Gastrocnemius medialis (tissue), 4 donors: ENCODE results near the gene CSNK2A1. TPM values are rescaled to one million over a fixed set of nuclear protein-coding genes. Genes with fewer than 3 reads are reported as not detected.
"Not testable (repeated sequence)": the region's sequence is repeated elsewhere in the genome, so short reads cannot be mapped to it uniquely, and the experiment has no call there.

ENCODE experiments used
- ATAC-seq, 2 donors: fragments of 150-250 bp; one replicate each; pipeline ENCODE4 v1.9.1; 2016
- DNase-seq, 2 donors: peaks; one replicate each; pipeline ENCODE4 v3.0.0-alpha.2; 2019
- H3K27ac ChIP-seq, 4 donors: fragments of 200-600 bp; sonication (generic); 1 replicate in 1 of 4; 2 replicates in 3 of 4; pipeline ENCODE4 v1.5.1; 2016 to 2018; ENCODE audit warnings: mild to moderate bottlenecking in 2 of 4, moderate library complexity in 1 of 4
- H3K27me3 ChIP-seq, 3 donors: fragments of 200-600 bp; sonication (generic) in 2 of 3; 1 replicate in 1 of 3; 2 replicates in 2 of 3; pipeline versions ENCODE4 v1.5.1 to v1.6.0; 2016 to 2019; ENCODE audit warnings: mild to moderate bottlenecking in 1 of 3, moderate library complexity in 1 of 3
- H3K36me3 ChIP-seq, 2 donors: fragments of 200-600 bp; sonication (generic) in 1 of 2; one replicate each; pipeline ENCODE4 v1.5.1; 2017 to 2018
- H3K4me1 ChIP-seq, 2 donors: fragments of 200-600 bp; sonication (generic) in 1 of 2; one replicate each; pipeline ENCODE4 v1.5.1; 2016 to 2017; ENCODE audit warnings: mild to moderate bottlenecking in 2 of 2
- H3K4me3 ChIP-seq, 4 donors: fragments of 200-600 bp; sonication (generic) in 3 of 4; 1 replicate in 1 of 4; 2 replicates in 3 of 4; pipeline ENCODE4 v1.5.1; 2016 to 2019; ENCODE audit warnings: mild to moderate bottlenecking in 2 of 4
- H3K9me3 ChIP-seq, 3 donors: fragments of 200-600 bp; sonication (generic) in 2 of 3; 1 replicate in 1 of 3; 2 replicates in 2 of 3; pipeline ENCODE4 v1.5.1; 2016 to 2019
- CTCF ChIP-seq, 5 experiments: fragments of 450-650 bp in 3 of 5; fragments of 200-600 bp in 2 of 5; sonication (generic) in 2 of 5; IDR thresholded peaks in 4 of 5; conservative IDR thresholded peaks in 1 of 5; 1 replicate in 4 of 5; 2 replicates in 1 of 5; pipeline ENCODE4 v1.5.1; 2016 to 2019; ENCODE audit warnings: antibody characterized with exemption in 5 of 5, mild to moderate bottlenecking in 3 of 5, moderate library complexity in 3 of 5
- POLR2A ChIP-seq, 2 donors: fragments of 450-650 bp; IDR thresholded peaks; one replicate each; pipeline ENCODE4 v1.6.1; 2017; ENCODE audit warnings: antibody characterized with exemption in 2 of 2, mild to moderate bottlenecking in 2 of 2, moderate library complexity in 2 of 2
- in situ Hi-C, 4 donors: fragments of 200-750 bp; cut with MboI; loops; one replicate each; pipeline versions ENCODE4 v1.15.0 to v1.8.0; 2017; ENCODE audit warnings: low sequenced_read_pairs in 4 of 4
- intact Hi-C: fragments of 100-400 bp; cut with DNase I; formaldehyde crosslinking; loops from one replicate; pipeline ENCODE4 v1.15.1; 2023; ENCODE audit warnings: low total_unique reads
- total RNA-seq, 4 donors: library from RNA; depleted of rRNA; stranded (reverse); fragments of >200 nt; gene quantifications; one replicate each; pipeline versions ENCODE4 v1.1.0 to v1.2.3, GENCODE V29; 2016

Gene CSNK2A1
- total RNA-seq, 4 donors from 2014 or later = 108 to 180 (median 157) TPM

DNA sequence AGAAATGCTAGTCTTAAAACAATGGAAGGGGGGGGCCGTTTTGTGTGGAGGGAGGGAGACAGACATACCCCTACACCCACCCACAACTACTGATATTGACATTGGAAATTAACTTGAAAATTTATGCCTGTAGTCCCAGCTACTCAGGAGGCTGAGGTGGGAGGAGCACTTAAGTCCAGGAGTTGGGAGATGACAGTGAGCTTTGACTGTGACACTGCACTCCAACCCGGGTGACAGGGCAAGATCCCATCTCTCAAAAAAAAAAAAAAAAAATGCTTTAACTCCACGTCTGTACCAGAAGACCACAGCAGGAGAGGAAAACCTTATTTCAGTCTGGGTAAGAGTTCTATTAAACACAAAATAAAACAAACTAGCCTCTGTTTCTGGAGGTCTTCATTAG is 83.4 kb downstream of the CSNK2A1 start:
- ATAC-seq = no peak
- peaks cover 33 to 40% of the 10 kb centered on the region in 2 donors for H3K4me1 ChIP-seq
- H3K27me3 ChIP-seq = no peaks in the 10 kb centered on the region
- peak overlapping the region in 2 of 4 donors; percentile 77 to 92 for H3K4me3 ChIP-seq
- in situ Hi-C loops = no loop called here
- DNase-seq = no peak
- no peaks in the 10 kb centered on the region for H3K36me3 ChIP-seq
- H3K27ac ChIP-seq = peak overlapping the region in 3 of 4 donors; percentile 90 to 96 (median 95)
- no peaks in the 10 kb centered on the region for H3K9me3 ChIP-seq
- intact Hi-C loops = loop anchor here (2.0 to 5.0 kb wide), 2 partner anchors 15 to 163 kb away; partner anchors contain the start of gene ZCCHC3
- TF ChIP-seq POLR2A (IDR thresholded peaks at IDR 0.05) (no peak), CTCF (IDR thresholded peaks at IDR 0.05 in 4 of 5, conservative IDR thresholded peaks at IDR 0.05 in 1 of 5) (no peak)

GRCh38 chr20:458776-459175 is 84.8 kb downstream of the CSNK2A1 start:
- intact Hi-C loops (no loop called here), in situ Hi-C loops (no loop called here)
- peak overlapping the region; percentile 1 to 90 (median 10) for H3K27ac ChIP-seq
- H3K9me3 ChIP-seq = no peaks in the 10 kb centered on the region
- ATAC-seq = no peak
- peaks cover 40% of the 10 kb centered on the region in 2 donors for H3K4me1 ChIP-seq
- no peaks in the 10 kb centered on the region for H3K36me3 ChIP-seq
- no peaks in the 10 kb centered on the region for H3K27me3 ChIP-seq
- TF ChIP-seq POLR2A (IDR thresholded peaks at IDR 0.05) (no peak), CTCF (IDR thresholded peaks at IDR 0.05 in 4 of 5, conservative IDR thresholded peaks at IDR 0.05 in 1 of 5) (no peak)
- no peak overlapping the region for H3K4me3 ChIP-seq
- DNase-seq = no peak

DNA sequence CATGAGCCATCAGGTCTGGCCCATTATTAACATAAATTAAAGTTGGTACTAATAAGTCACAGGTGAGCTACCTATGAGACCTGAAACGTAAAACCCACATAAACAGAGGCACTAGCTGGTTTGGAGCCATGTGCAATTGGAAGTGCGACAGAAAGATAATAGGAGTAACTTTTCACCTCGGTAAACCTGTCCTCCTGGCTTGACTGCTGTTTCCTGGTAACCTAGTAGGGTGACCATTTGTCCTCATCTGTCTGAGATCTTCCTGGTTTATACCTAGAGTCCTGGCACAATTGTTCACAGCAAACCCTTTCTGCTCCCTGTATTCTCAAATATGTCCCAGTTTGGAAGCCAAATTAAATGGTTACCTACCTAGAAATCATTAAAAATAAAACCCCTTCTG is 88.6 kb downstream of the CSNK2A1 start:
- no peak overlapping the region for H3K4me3 ChIP-seq
- no peak for ATAC-seq
- H3K27ac ChIP-seq = no peak overlapping the region
- H3K27me3 ChIP-seq = no peaks in the 10 kb centered on the region
- TF ChIP-seq POLR2A (IDR thresholded peaks at IDR 0.05) = no peak
- no peak for TF ChIP-seq CTCF (IDR thresholded peaks at IDR 0.05 in 4 of 5, conservative IDR thresholded peaks at IDR 0.05 in 1 of 5)
- no peaks in the 10 kb centered on the region for H3K9me3 ChIP-seq
- peaks cover 18 to 23% of the 10 kb centered on the region in 2 donors for H3K4me1 ChIP-seq
- in situ Hi-C loops (no loop called here), intact Hi-C loops (no loop called here)
- DNase-seq = no peak
- H3K36me3 ChIP-seq = no peaks in the 10 kb centered on the region

- H3K4me1 ChIP-seq, H3K36me3 ChIP-seq, intact Hi-C loops, H3K9me3 ChIP-seq, in situ Hi-C loops, DNase-seq, H3K4me3 ChIP-seq, H3K27me3 ChIP-seq, H3K27ac ChIP-seq, ATAC-seq: not testable (repeated sequence)
Observed at GRCh38 chr20:452021-452420, 91.6 kb downstream of the CSNK2A1 start.

DNA sequence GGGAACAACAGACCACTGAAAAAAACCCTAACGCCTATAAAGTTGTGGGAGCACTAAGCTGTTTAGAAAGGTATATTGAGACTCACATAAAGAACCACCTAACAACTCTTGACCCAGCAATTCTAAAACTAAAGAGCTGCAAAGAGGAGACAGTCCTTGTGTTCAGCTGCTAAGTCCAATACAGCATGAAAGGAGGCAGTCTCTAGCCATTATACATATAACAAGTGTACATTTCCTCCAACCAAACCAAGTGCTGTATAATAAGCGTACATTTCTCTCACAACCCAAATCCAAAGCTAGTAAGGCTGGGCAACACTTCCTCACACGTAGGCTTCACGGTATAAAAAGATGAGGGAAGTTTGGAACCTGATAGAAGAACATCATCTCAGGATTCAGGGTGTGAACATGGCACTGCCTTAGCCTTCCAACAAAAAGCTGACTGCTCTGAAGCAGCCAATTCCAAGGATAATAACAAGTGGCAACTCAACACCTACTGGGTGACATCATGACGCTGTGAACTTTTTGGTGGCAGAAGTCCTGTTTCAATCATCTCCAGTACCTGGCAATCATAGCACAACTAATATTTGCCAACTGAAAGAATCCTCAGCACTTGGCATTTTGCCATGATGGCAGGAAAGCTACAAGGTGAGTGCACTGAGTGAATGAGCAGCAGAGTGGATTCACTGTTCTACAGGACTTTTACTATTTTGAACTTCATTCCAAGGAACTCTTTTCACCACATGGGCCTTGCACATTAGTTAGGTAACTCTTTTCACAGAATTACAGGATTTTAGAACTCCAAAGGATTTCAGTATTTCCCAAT is 97.9 kb downstream of the CSNK2A1 start:
- Histone ChIP-seq H3K27ac (peak overlapping the region; percentile 21 to 80 (median 70)), H3K9me3 (no peaks in the 10 kb centered on the region), H3K4me1 (peaks cover 27 to 38% of the 10 kb centered on the region in 2 donors), H3K36me3 (peaks cover 0 to 33% of the 10 kb centered on the region in 2 donors), H3K4me3 (no peak overlapping the region), H3K27me3 (no peaks in the 10 kb centered on the region)
- DNase-seq (no peak), ATAC-seq (peak in 1 of 2 donors; percentile 17)
- intact Hi-C loops = loop anchor here (2.0 kb wide), 1 partner anchor 15 kb away; no protein-coding TSS in a partner anchor
- TF ChIP-seq POLR2A (IDR thresholded peaks at IDR 0.05) = no peak
- TF ChIP-seq CTCF (IDR thresholded peaks at IDR 0.05 in 4 of 5, conservative IDR thresholded peaks at IDR 0.05 in 1 of 5) = no peak
- in situ Hi-C loops = no loop called here
